Measurements from ENCODE around the gene EBF3.

The EBF3 gene

DNA sequence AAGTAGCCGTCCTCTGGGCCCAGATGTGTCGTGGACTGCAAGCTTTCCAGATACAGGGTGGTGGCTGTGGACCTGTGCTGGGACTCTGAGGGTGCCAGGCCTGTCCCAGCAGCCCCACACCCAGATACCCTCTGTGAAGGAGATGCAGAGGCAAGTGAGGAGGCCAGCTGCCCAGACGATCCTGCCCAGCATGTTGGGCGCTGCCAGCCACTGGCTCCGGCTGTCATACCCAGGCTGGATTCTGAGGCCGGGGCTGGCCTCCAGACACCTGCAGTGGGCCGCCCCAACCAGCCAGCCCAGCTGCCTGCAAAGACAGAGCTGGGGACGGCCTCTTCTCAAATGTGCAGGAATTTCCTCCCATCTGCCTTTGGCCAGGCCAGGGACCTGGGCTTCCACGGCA is 39.1 kb upstream of the EBF3 start:
- DNase-seq (ENCODE audit: extremely low read depth, low read depth): no peak
- no peak overlapping the region for H3K4me3 ChIP-seq (replicated peaks; ENCODE audit: low read depth, low read length)
- TF ChIP-seq, protein P1, sequence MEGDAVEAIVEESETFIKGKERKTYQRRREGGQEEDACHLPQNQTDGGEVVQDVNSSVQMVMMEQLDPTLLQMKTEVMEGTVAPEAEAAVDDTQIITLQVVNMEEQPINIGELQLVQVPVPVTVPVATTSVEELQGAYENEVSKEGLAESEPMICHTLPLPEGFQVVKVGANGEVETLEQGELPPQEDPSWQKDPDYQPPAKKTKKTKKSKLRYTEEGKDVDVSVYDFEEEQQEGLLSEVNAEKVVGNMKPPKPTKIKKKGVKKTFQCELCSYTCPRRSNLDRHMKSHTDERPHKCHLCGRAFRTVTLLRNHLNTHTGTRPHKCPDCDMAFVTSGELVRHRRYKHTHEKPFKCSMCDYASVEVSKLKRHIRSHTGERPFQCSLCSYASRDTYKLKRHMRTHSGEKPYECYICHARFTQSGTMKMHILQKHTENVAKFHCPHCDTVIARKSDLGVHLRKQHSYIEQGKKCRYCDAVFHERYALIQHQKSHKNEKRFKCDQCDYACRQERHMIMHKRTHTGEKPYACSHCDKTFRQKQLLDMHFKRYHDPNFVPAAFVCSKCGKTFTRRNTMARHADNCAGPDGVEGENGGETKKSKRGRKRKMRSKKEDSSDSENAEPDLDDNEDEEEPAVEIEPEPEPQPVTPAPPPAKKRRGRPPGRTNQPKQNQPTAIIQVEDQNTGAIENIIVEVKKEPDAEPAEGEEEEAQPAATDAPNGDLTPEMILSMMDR (IDR thresholded peaks at IDR 0.05; ENCODE audit: low read depth, low read length, missing control alignments): no peak

DNA sequence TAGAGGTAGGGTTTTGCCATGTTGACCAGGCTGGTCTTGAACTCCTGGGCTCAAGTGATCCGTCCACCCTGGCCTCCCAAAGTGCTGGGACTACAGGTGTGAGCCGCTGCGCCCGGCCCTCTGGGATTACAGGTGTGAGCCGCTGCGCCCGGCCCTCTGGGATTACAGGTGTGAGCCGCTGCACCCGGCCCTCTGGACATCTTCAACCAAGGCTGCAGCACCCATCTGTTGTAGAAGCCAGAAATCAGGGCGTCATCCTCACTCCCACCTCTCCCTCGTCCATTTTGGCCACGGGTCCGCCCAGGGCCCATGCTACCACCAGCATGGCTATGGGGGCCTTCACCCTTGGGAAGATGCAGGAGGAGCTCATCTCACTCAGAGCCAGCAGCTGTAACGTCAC is 38.5 kb upstream of the EBF3 start:
- no peak for DNase-seq (ENCODE audit: extremely low read depth, low read depth)
- TF ChIP-seq, protein P1 (IDR thresholded peaks at IDR 0.05; ENCODE audit: low read depth, low read length, missing control alignments): no peak
- no peak overlapping the region for H3K4me3 ChIP-seq (replicated peaks; ENCODE audit: low read depth, low read length)

DNA sequence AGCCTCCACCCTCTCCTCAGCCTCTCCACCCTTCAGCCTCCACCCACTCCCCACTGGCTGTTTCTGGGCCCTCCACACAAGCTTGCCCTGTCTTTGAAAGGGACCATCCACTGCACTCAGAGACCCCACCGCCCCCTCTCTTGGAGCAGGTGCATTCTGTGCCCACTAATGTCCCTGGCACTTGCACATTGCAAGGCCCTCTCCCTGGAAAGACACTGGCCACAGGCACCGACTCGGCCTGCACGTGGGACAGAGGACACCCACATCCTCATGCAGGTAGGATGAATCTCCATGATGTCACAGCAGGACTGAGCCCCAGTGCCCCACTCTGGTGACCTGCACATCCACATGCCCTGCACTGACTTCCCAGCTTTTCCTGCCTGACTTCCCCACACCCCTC is 36.8 kb upstream of the EBF3 start:
- H3K4me3 ChIP-seq (replicated peaks; ENCODE audit: low read depth, low read length): no peak overlapping the region
- TF ChIP-seq, protein P1 (IDR thresholded peaks at IDR 0.05; ENCODE audit: low read depth, low read length, missing control alignments): no peak
- no peak for DNase-seq (ENCODE audit: extremely low read depth, low read depth)

DNA sequence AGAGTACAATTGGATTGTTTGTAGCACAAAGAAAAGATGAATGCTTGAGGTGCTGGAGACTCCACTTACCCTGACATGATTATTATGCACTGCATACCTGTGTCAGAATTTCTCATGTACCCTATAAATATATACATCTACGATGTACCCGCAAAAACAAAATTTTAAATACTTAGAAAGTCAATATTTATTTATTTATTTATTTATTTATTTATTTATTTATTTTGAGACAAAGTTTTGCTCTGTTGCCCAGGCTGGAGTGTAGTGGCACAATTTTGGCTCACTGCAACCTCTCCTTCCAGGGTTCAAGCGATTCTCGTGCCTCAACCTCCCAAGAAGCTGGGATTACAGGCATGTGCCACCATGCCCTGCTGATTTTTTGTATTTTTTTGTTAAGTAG is 35.1 kb upstream of the EBF3 start:
- H3K4me3 ChIP-seq (replicated peaks; ENCODE audit: low read depth, low read length): no peak overlapping the region
- no peak for DNase-seq (ENCODE audit: extremely low read depth, low read depth)
- TF ChIP-seq, protein P1 (IDR thresholded peaks at IDR 0.05; ENCODE audit: low read depth, low read length, missing control alignments): no peak

DNA sequence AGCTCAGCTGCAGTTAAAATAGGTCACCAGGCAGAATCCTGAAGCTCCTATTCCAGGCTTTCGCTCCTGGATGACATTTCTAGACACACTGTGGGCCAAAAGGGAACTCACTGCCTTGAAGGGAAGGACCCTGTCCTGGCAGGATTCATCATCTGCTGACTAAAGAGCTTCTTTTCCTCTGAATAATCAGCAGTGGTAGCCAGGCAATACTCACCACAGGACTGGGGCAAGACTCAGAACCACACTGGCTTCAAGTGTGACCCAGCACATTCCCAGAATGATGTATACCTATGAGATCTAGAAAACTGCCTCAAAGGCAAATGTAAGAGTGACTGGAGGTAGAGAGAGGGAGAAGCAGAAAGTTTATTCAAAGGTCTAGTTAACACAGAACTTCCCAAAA is 29.5 kb upstream of the EBF3 start:
- TF ChIP-seq, protein P1 (IDR thresholded peaks at IDR 0.05; ENCODE audit: low read depth, low read length, missing control alignments): no peak
- no peak for DNase-seq (ENCODE audit: extremely low read depth, low read depth)
- H3K4me3 ChIP-seq (replicated peaks; ENCODE audit: low read depth, low read length): no peak overlapping the region

DNA sequence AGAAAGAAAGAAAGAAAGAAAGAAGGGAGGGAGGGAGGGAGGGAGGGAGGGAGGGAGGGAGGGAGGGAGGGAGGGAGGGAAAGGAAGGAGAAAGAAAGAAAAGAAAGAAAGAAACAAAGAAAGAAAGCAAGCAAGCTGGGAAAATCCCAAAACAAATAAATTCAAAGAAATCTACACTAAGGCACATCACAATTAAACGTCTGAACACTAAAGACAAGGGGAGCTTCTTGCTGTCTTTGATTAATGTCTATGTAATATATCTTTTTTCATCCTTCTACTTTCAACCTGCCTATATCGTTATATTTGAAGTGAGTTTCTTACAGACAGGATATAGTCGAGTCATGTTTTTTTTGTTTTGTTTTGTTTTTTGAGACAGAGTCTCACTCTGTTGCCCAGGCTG is 28.3 kb upstream of the EBF3 start:
- no peak for DNase-seq (ENCODE audit: extremely low read depth, low read depth)
- no peak overlapping the region for H3K4me3 ChIP-seq (replicated peaks; ENCODE audit: low read depth, low read length)
- TF ChIP-seq, protein P1 (IDR thresholded peaks at IDR 0.05; ENCODE audit: low read depth, low read length, missing control alignments): no peak

DNA sequence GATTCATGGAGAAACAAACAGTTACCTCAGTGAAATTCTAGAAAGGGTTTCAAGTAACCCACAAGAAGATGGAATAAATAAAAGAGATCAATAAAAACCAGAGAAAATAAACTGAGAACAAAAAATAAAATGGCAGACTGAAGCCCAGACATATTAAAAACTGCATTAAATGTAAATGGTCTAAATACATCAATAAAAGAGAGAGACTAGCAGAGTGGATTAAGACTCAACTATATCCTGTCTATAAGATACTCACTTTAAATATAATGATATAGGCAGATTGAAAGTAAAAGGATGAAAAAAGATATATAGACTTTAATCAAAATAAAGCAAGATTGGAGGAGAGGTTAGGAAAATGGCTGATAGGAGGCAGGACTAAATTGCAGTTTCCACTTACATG is 18.8 kb upstream of the EBF3 start:
- no peak for DNase-seq (ENCODE audit: extremely low read depth, low read depth)
- TF ChIP-seq, protein P1 (IDR thresholded peaks at IDR 0.05; ENCODE audit: low read depth, low read length, missing control alignments): no peak
- H3K4me3 ChIP-seq (replicated peaks; ENCODE audit: low read depth, low read length): no peak overlapping the region
